ENCODE results near the gene TIGD4. TPM values are rescaled to one million over a fixed set of nuclear protein-coding genes. Genes with fewer than 3 reads are reported as not detected.

The TIGD4 gene
- polyA plus RNA-seq, 1 of the 3 experiments (the other 2 are of a cell fraction) = 0.13 TPM

GRCh38 chr4:152773953-152774352 lies 5.6 kb downstream of the TIGD4 start:
- no peaks in the 10 kb centered on the region for H4K20me1 ChIP-seq (ENCODE audit: insufficient read depth)
- DNase-seq = no peak
- CTCF ChIA-PET = interaction anchor here (0.9 kb wide), 1 partner anchor 73 kb away, joined by 3 read pairs; no protein-coding TSS in a partner anchor
- H3K27me3 ChIP-seq (ENCODE audit: insufficient read depth) = no peaks in the 10 kb centered on the region
- no peak overlapping the region for H2AFZ ChIP-seq (ENCODE audit: low read depth)
- no peaks in the 10 kb centered on the region; a peak in 1 of 4 replicates for H3K4me1 ChIP-seq (ENCODE audit: control insufficient read depth in 1 of 2, insufficient read depth in 2 of 2, low read depth in 1 of 2, low read length in 1 of 2)
- 51% methylated on average over 1 of the region's 1 CpG for WGBS (ENCODE audit: low lambda C conversion rate)
- H3K4me2 ChIP-seq = no peak overlapping the region
- H3K9me3 ChIP-seq = no peaks in the 10 kb centered on the region
- no peak overlapping the region for H3K27ac ChIP-seq (ENCODE audit: low read depth in 2 of 2, low read length in 1 of 2)
- TF ChIP-seq RAD21 (IDR thresholded peaks at IDR 0.05; ENCODE audit: low read length) (no peak), TAF1 (IDR thresholded peaks at IDR 0.05; ENCODE audit: borderline replicate concordance, low read depth, low read length) (no peak), JUND (IDR thresholded peaks at IDR 0.05) (no peak), POLR2AphosphoS5 (IDR thresholded peaks at IDR 0.05; ENCODE audit: low read depth, low read length) (no peak), SMC3 (IDR thresholded peaks at IDR 0.05; ENCODE audit: low read depth, low read length) (no peak), RCOR1 (IDR thresholded peaks at IDR 0.05; ENCODE audit: low read length) (no peak), TCF12 (IDR thresholded peaks at IDR 0.05) (no peak), SIN3A (IDR thresholded peaks at IDR 0.05; ENCODE audit: borderline replicate concordance, low read depth, low read length) (no peak), ELF1 (IDR thresholded peaks at IDR 0.05) (no peak), MEF2A (IDR thresholded peaks at IDR 0.05; ENCODE audit: borderline replicate concordance, low read depth) (no peak), NRF1 (IDR thresholded peaks at IDR 0.05; ENCODE audit: low read depth, low read length) (no peak), GATA2 (CRISPR knock-in tag; IDR thresholded peaks at IDR 0.05) (no peak), USF2 (IDR thresholded peaks at IDR 0.05; ENCODE audit: borderline replicate concordance, low read depth, low read length) (no peak)
- H3K9me2 ChIP-seq = no peaks in the 10 kb centered on the region
- POLR2A ChIA-PET = no interaction called here
- H3F3A ChIP-seq (replicated peaks; ENCODE audit: insufficient read depth) = no peaks in the 10 kb centered on the region
- H3K79me2 ChIP-seq (ENCODE audit: insufficient read depth) = no peaks in the 10 kb centered on the region
- H3K9ac ChIP-seq = no peak overlapping the region
- no peaks in the 10 kb centered on the region for H3K36me3 ChIP-seq (replicated peaks in 1 of 2; ENCODE audit: control insufficient read depth in 1 of 2, insufficient read depth in 2 of 2, low read length in 1 of 2)
- H3K4me3 ChIP-seq (ENCODE audit: low read depth in 2 of 2, low read length in 1 of 2) = no peak overlapping the region

- 82% methylated on average over 2 of the region's 2 CpGs for WGBS (ENCODE audit: low lambda C conversion rate)
- H3K9ac ChIP-seq = no peak overlapping the region
- ChIA-PET POLR2A (no interaction called here), CTCF (no interaction called here)
- H3K79me2 ChIP-seq (ENCODE audit: insufficient read depth) = no peaks in the 10 kb centered on the region
- H2AFZ ChIP-seq (ENCODE audit: low read depth) = no peak overlapping the region
- H4K20me1 ChIP-seq (ENCODE audit: insufficient read depth) = no peaks in the 10 kb centered on the region
- TF ChIP-seq RAD21 (IDR thresholded peaks at IDR 0.05; ENCODE audit: low read length) (no peak), ELF1 (IDR thresholded peaks at IDR 0.05) (no peak), ZBTB33 (IDR thresholded peaks at IDR 0.05; ENCODE audit: borderline replicate concordance, low read depth) (no peak), PBX3 (IDR thresholded peaks at IDR 0.05) (no peak), TCF12 (IDR thresholded peaks at IDR 0.05) (no peak), RFX5 (IDR thresholded peaks at IDR 0.05; ENCODE audit: low read length) (no peak), YY1 (IDR thresholded peaks at IDR 0.05; ENCODE audit: low read depth) (no peak), CHD2 (IDR thresholded peaks at IDR 0.05; ENCODE audit: low read length, partially characterized antibody) (no peak), SIN3A (IDR thresholded peaks at IDR 0.05; ENCODE audit: borderline replicate concordance, low read depth, low read length) (no peak)
- no peaks in the 10 kb centered on the region for H3K36me3 ChIP-seq (replicated peaks in 1 of 2; ENCODE audit: control insufficient read depth in 1 of 2, insufficient read depth in 2 of 2, low read length in 1 of 2)
- H3K27me3 ChIP-seq (ENCODE audit: insufficient read depth) = no peaks in the 10 kb centered on the region
- no peaks in the 10 kb centered on the region for H3F3A ChIP-seq (replicated peaks; ENCODE audit: insufficient read depth)
- no peak overlapping the region for H3K27ac ChIP-seq (ENCODE audit: low read depth in 2 of 2, low read length in 1 of 2)
- H3K4me3 ChIP-seq (ENCODE audit: low read depth in 2 of 2, low read length in 1 of 2) = no peak overlapping the region
- no peak overlapping the region for H3K4me2 ChIP-seq
- DNase-seq = no peak
- H3K4me1 ChIP-seq (ENCODE audit: control insufficient read depth in 1 of 2, insufficient read depth in 2 of 2, low read depth in 1 of 2, low read length in 1 of 2) = no peaks in the 10 kb centered on the region; a peak in 1 of 4 replicates
- H3K9me3 ChIP-seq = no peaks in the 10 kb centered on the region
- no peaks in the 10 kb centered on the region for H3K9me2 ChIP-seq
These were observed 6.2 kb downstream of the TIGD4 start for GRCh38 chr4:152773339-152773738.

Measured in SK-N-SH (cell line).